ENCODE data around the gene GALNTL6. TPM values are rescaled to one million over a fixed set of nuclear protein-coding genes. Genes with fewer than 3 reads are reported as not detected.
"Not testable (repeated sequence)": the region's sequence is repeated elsewhere in the genome, so short reads cannot be mapped to it uniquely, and the experiment has no call there.

GALNTL6 gene
- total and polyA plus RNA-seq, 2 experiments from 2014 or later: not detected

DNA sequence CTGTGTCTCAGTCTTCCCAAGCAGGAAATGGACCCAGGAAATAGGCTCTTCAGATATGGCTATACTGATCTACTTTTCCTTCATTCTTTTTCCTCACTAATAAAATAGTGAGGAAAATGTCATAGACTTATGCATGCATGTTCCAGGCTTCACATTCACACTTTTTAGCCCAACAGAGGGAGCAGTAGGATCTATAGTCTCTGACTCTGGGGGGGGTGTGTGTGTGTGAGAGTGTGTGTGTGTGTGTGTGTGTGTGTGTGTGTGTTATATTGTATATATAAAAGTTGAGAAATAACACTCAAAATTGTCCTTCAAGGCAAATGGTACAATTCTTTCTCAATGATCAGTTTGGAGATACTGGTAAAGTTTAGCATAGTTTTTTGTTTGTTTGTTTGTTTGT is 1058.2 kb downstream of the GALNTL6 start:
- TF ChIP-seq, protein P1, sequence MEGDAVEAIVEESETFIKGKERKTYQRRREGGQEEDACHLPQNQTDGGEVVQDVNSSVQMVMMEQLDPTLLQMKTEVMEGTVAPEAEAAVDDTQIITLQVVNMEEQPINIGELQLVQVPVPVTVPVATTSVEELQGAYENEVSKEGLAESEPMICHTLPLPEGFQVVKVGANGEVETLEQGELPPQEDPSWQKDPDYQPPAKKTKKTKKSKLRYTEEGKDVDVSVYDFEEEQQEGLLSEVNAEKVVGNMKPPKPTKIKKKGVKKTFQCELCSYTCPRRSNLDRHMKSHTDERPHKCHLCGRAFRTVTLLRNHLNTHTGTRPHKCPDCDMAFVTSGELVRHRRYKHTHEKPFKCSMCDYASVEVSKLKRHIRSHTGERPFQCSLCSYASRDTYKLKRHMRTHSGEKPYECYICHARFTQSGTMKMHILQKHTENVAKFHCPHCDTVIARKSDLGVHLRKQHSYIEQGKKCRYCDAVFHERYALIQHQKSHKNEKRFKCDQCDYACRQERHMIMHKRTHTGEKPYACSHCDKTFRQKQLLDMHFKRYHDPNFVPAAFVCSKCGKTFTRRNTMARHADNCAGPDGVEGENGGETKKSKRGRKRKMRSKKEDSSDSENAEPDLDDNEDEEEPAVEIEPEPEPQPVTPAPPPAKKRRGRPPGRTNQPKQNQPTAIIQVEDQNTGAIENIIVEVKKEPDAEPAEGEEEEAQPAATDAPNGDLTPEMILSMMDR (IDR thresholded peaks at IDR 0.05; ENCODE audit: low read depth, low read length): no peak
- Histone ChIP-seq H3K9me3 (ENCODE audit: low read depth) (no peaks in the 10 kb centered on the region), H3K36me3 (no peaks in the 10 kb centered on the region), H3K27ac (no peak overlapping the region), H3K4me3 (no peak overlapping the region), H3K4me1 (ENCODE audit: low read depth) (no peaks in the 10 kb centered on the region), H3K27me3 (no peaks in the 10 kb centered on the region)
- no peak for DNase-seq (ENCODE audit: low read depth in 1 of 2, low spot score in 1 of 2)

DNA sequence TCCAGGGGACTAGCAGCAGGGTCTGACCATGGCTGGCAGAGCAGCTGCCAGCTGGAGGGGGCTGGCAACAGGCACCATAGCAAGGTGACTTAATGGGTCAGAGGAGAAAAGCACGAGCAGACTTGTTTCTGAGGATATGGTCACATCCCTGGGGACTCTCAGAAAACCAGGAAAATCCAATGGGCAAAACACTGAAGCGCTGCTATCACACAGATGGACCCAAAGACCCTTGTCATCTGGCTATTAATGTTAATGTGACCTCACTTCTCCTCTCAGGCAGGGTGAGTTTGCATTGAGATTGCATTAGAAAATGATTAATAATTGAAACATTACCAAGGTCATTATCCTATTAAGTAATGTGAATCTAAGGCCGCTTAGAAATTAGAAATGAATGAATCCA is 1061.7 kb downstream of the GALNTL6 start:
- Histone ChIP-seq H3K36me3 (no peaks in the 10 kb centered on the region), H3K27ac (no peak overlapping the region), H3K4me3 (no peak overlapping the region), H3K27me3 (no peaks in the 10 kb centered on the region), H3K9me3 (ENCODE audit: low read depth) (no peaks in the 10 kb centered on the region), H3K4me1 (ENCODE audit: low read depth) (no peaks in the 10 kb centered on the region)
- TF ChIP-seq, protein P1 (IDR thresholded peaks at IDR 0.05; ENCODE audit: low read depth, low read length): no peak
- DNase-seq (ENCODE audit: low read depth in 1 of 2, low spot score in 1 of 2): no peak

DNA sequence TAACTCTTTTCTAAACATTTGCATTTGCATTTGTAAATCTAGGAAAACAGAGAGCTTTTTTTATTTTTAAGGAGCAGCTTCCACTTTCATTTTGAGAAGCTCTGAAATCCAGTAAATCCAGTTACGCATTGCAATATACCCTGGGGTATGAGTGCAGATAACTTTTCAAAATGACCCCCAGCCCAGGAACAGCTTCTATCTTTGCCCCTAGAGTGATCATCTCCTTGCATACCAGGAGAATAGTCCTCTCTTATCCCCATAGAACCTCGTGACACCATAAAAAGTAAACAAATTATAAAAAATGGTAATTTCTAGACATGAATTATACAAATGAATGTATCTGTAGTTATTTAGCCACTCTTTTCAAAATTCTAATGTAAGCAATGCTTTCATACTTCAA is 1063.2 kb downstream of the GALNTL6 start:
- no peak overlapping the region for H3K27ac ChIP-seq
- H3K9me3 ChIP-seq (ENCODE audit: low read depth): no peaks in the 10 kb centered on the region
- TF ChIP-seq, protein P1 (IDR thresholded peaks at IDR 0.05; ENCODE audit: low read depth, low read length): no peak
- no peaks in the 10 kb centered on the region for H3K36me3 ChIP-seq
- H3K4me3 ChIP-seq: no peak overlapping the region
- H3K27me3 ChIP-seq: no peaks in the 10 kb centered on the region
- H3K4me1 ChIP-seq (ENCODE audit: low read depth): no peaks in the 10 kb centered on the region
- no peak for DNase-seq (ENCODE audit: low read depth in 1 of 2, low spot score in 1 of 2)

DNA sequence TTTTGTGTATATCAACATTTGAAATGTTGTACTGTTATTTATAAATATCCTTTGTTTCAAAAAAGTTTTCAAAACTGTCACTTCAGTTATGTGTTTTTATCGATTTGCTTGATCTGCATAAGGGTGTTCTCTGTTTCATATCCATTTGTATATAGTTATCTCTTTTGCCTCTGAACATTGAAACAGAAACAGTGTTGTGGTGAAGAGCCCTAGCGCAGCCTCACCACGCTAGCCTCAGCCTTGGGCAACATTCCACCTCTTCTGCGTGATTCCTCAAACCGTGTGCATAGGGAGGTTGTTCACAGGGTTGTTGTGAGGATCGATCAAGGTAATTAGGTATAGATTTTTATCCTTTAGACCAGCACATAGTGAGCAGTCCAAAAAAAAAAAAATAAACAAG is 1068.4 kb downstream of the GALNTL6 start:
- TF ChIP-seq, protein P1 (IDR thresholded peaks at IDR 0.05; ENCODE audit: low read depth, low read length): no peak
- Histone ChIP-seq H3K27ac (no peak overlapping the region), H3K4me3 (no peak overlapping the region), H3K9me3 (ENCODE audit: low read depth) (no peaks in the 10 kb centered on the region), H3K27me3 (no peaks in the 10 kb centered on the region), H3K36me3 (no peaks in the 10 kb centered on the region), H3K4me1 (ENCODE audit: low read depth) (no peaks in the 10 kb centered on the region)
- no peak for DNase-seq (ENCODE audit: low read depth in 1 of 2, low spot score in 1 of 2)

DNA sequence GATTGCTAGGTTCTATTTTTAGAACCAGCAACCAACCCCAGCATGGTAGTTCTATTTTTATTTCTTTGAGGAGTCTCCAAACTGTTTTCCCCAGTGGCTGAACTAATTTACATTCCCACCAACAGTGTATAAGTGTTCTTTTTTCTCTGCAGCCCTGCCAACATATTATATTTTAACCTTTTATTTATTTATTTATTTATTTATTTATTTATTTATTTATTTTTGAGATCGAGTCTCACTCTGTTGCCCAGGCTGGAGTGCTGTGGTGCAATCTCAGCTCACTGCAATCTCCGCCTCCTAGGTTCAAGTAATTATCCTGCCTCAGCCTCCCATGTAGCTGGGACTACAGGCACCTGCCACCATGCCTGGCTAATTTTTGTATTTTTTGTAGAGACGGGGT is 1074.2 kb downstream of the GALNTL6 start:
- H3K27me3 ChIP-seq; H3K9me3 ChIP-seq (ENCODE audit: low read depth); H3K27ac ChIP-seq; H3K4me3 ChIP-seq; H3K4me1 ChIP-seq (ENCODE audit: low read depth); H3K36me3 ChIP-seq; DNase-seq (ENCODE audit: low read depth in 1 of 2, low spot score in 1 of 2): not testable (repeated sequence)

DNA sequence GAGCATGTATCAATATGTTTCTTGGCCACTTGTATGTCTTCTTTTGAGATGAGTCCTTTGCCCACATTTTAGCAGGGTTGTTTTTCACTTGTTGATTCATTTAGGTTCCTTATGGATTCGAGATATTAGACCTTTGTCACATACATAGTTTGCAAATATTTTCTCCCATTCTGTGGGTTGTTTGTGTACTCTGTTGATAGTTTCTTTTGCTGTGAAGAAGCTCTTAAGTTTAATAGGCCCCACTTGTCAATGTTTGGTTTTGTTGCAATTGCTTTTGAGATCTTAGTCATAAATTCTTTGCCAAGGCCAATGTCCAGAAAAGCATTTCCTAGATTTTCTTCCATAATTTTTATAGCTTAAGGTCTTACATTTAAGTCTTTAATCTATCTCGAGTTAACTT is 1074.8 kb downstream of the GALNTL6 start:
- DNase-seq (ENCODE audit: low read depth in 1 of 2, low spot score in 1 of 2): no peak
- no peaks in the 10 kb centered on the region for H3K36me3 ChIP-seq
- H3K4me3 ChIP-seq: no peak overlapping the region
- no peaks in the 10 kb centered on the region for H3K9me3 ChIP-seq (ENCODE audit: low read depth)
- H3K27me3 ChIP-seq: no peaks in the 10 kb centered on the region
- TF ChIP-seq, protein P1 (IDR thresholded peaks at IDR 0.05; ENCODE audit: low read depth, low read length): no peak
- peaks cover 5% of the 10 kb centered on the region for H3K4me1 ChIP-seq (ENCODE audit: low read depth)
- no peak overlapping the region for H3K27ac ChIP-seq

All from cardiac muscle cell (in vitro differentiated cells and primary cell).